AG09309 (cell line): ENCODE results near the gene KLF4.
"Not testable (repeated sequence)": the region's sequence is repeated elsewhere in the genome, so short reads cannot be mapped to it uniquely, and the experiment has no call there.

Experiments used
- DNase-seq: peaks from one replicate; pipeline ENCODE4 v3.0.0-alpha.2; 2010; ENCODE audit warnings: low read depth
- H3K4me3 ChIP-seq: 2 replicates; pipeline ENCODE4 v1.5.1; 2011; ENCODE audit warnings: mild to moderate bottlenecking, low read depth, low read length, moderate library complexity; ENCODE audit not compliant: control insufficient read depth
- TF ChIP-seq, protein P1 (sequence below): IDR thresholded peaks from 2 replicates; pipeline ENCODE4 v1.5.1; 2011; ENCODE audit warnings: mild to moderate bottlenecking, low read depth, low read length, inconsistent platforms; ENCODE audit not compliant: insufficient read depth, control insufficient read depth; ENCODE audit errors: missing control alignments

KLF4 gene

DNA sequence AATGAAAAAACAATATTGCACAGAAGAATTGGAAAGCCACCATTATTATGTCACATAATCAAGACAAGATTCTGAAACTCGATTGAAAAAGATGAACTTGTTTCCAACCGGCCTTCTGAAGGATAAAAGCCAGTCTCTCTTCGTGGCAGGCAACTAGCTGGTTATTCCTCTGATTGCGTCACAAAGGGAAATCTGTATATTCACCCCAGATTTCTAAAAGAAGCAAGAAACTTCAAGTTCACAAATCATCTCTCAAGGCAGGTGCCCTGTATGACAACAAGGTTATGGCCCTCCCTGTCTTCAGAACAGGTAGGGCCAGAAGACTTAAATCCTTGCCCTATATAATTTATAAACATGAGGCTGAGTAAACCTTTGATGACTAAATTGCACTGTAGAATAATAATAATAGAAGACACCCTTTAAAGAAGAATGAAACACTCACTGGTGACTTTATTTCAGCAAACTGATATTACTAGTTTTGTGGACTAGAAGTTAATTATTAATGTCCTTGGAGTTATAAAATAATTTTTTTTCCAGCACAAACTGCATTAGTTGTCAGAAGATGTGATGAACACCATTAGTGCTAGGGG lies 2.9 kb upstream of the KLF4 start:
- no peak for DNase-seq
- no peak overlapping the region for H3K4me3 ChIP-seq
- TF ChIP-seq, protein P1, sequence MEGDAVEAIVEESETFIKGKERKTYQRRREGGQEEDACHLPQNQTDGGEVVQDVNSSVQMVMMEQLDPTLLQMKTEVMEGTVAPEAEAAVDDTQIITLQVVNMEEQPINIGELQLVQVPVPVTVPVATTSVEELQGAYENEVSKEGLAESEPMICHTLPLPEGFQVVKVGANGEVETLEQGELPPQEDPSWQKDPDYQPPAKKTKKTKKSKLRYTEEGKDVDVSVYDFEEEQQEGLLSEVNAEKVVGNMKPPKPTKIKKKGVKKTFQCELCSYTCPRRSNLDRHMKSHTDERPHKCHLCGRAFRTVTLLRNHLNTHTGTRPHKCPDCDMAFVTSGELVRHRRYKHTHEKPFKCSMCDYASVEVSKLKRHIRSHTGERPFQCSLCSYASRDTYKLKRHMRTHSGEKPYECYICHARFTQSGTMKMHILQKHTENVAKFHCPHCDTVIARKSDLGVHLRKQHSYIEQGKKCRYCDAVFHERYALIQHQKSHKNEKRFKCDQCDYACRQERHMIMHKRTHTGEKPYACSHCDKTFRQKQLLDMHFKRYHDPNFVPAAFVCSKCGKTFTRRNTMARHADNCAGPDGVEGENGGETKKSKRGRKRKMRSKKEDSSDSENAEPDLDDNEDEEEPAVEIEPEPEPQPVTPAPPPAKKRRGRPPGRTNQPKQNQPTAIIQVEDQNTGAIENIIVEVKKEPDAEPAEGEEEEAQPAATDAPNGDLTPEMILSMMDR = no peak

DNA sequence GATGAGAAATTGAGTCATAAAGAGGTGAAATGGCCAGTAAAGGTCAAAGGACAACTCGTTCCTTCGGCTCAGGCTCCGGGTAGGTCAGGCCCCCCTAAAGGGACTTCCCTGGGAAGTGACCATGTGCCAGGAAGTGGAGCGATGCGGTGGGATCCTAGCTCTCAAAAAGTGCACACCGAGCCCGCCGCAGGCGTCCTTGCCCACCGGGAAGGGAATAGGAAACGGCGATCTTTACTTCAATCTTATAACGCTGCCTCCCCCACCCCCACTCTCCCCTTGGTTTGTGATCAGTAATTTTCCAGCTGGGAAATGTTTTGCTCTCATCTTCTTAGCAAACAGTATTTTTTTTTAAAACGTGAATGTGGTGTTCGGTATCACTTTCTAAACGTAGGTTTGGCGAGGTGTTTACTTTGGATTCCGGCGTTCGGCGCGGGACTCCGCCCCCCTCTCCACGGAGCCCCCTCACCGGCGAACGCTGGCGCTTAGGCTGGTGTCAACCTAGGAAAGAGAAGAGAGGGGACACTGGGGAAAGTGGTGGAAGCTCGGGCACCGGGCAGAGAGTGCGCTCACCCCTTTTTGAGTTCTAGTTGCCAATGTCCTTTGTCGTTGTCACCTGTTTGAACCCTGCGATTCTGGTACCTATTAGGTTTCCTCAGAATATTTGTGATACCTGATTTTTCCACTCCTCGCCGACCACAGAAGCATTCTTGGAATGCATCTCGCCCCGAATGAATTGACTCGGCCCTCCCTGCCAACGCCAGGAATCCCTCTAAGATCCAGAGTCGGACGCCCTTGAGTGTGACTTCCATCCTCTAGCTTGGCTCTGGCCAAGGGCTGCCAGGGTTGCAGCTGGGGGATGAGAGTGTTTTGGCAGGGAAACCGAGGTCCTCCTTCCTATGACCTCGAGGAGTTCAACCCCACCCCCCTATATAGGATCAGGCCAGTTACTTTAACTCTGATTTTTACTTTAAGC lies 1.8 kb upstream of the KLF4 start:
- no peak overlapping the region for H3K4me3 ChIP-seq
- TF ChIP-seq, protein P1 = no peak
- DNase-seq = no peak

- not testable (repeated sequence) for DNase-seq
- peak overlapping the region; percentile 68 for H3K4me3 ChIP-seq
Measured at GRCh38 chr9:107490606-107490970, 1.0 kb upstream of the KLF4 start.

DNA sequence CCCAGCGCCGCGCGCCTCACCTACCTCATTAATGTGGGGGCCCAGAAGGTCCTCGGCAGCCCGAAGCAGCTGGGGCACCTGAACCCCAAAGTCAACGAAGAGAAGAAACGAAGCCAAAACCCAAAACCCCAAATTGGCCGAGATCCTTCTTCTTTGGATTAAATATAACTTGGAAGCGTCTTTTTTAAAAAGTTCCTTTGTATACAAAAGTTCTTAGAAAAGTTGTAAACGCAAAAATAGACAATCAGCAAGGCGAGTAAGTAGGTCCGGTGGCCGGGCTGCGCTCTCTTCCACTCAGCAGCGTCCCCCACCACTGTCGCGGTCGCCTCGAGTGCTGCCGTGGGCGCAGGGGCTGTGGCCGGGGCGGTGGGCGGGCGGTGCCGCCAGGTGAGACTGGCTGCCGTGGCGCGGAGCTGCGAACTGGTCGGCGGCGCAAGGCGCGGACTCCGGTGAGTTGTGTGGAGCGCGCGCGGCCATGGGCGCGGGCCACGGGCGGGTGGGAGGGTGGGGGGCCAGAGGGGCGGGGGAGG lies 360 bp downstream of the KLF4 start:
- TF ChIP-seq, protein P1 = no peak
- peak overlapping the region; percentile 96 for H3K4me3 ChIP-seq
- DNase-seq = no peak

- H3K4me3 ChIP-seq = peak overlapping the region; percentile 96
- TF ChIP-seq, protein P1 = no peak
- no peak for DNase-seq
Measured at GRCh38 chr9:107488375-107489143, 1.0 kb downstream of the KLF4 start.

GRCh38 chr9:107487521-107488374 lies 1.8 kb downstream of the KLF4 start:
- DNase-seq = no peak
- H3K4me3 ChIP-seq = peak overlapping the region; percentile 96
- TF ChIP-seq, protein P1 = peak; percentile 53
